NCI-H2107 treated with DMSO at 0.1 percent for 48 hours (cell line): ENCODE results near the gene RNU4-1.
"Not testable (repeated sequence)": the region's sequence is repeated elsewhere in the genome, so short reads cannot be mapped to it uniquely, and the experiment has no call there.

Experiments
- DNase-seq: peaks from one replicate; lab custom pipeline; 2025; ENCODE audit not compliant: unreplicated experiment; lab: John Stamatoyannopoulos, UW

The RNU4-1 gene

GRCh38 chr12:120259418-120260202, 33.4 kb downstream of the RNU4-1 start:
- DNase-seq, result no peak

- no peak for DNase-seq
Measured at GRCh38 chr12:120258323-120258896, 34.6 kb downstream of the RNU4-1 start.

- no peak for DNase-seq
Measured at GRCh38 chr12:120257041-120257821, 35.8 kb downstream of the RNU4-1 start.

- no peak for DNase-seq
Measured at GRCh38 chr12:120254809-120255208, 38.2 kb downstream of the RNU4-1 start.

GRCh38 chr12:120253313-120253712, 39.7 kb downstream of the RNU4-1 start:
- not testable (repeated sequence) for DNase-seq

GRCh38 chr12:120252071-120252906, 40.7 kb downstream of the RNU4-1 start:
- no peak for DNase-seq

- not testable (repeated sequence) for DNase-seq
Measured at GRCh38 chr12:120251364-120252070, 41.5 kb downstream of the RNU4-1 start.

- DNase-seq, result no peak
Measured at GRCh38 chr12:120249875-120250795, 42.9 kb downstream of the RNU4-1 start.

- DNase-seq, result no peak
Measured at GRCh38 chr12:120249266-120249874, 43.7 kb downstream of the RNU4-1 start.

- DNase-seq, result no peak
Measured at GRCh38 chr12:120247621-120248030, 45.4 kb downstream of the RNU4-1 start.

- DNase-seq, result no peak
Measured at GRCh38 chr12:120247183-120247582, 45.9 kb downstream of the RNU4-1 start.

- DNase-seq, result not testable (repeated sequence)
Measured at GRCh38 chr12:120246705-120247104, 46.3 kb downstream of the RNU4-1 start.
